Parathyroid adenoma (tissue), 2 donors: Measurements from ENCODE around the gene LRP4.

Source experiments
- H2AFZ ChIP-seq: fragments of 300-600 bp; sonication (generic); one replicate; pipeline ENCODE4 v1.7.0; 2017; ENCODE audit warnings: antibody characterized with exemption, mild to moderate bottlenecking
- H3K27ac ChIP-seq: fragments of 300-600 bp; sonication (generic); one replicate; pipeline ENCODE4 v1.7.0; 2017
- H3K27me3 ChIP-seq: fragments of 300-600 bp; sonication (generic); one replicate; pipeline ENCODE4 v1.7.0; 2017; ENCODE audit warnings: low read length; ENCODE audit not compliant: control insufficient read depth, insufficient read depth
- H3K36me3 ChIP-seq: fragments of 300-600 bp; sonication (generic); one replicate; pipeline ENCODE4 v1.7.0; 2017; ENCODE audit warnings: low read length; ENCODE audit not compliant: control insufficient read depth, insufficient read depth
- H3K4me1 ChIP-seq: fragments of 300-600 bp; sonication (generic); one replicate; pipeline ENCODE4 v1.7.0; 2017; ENCODE audit warnings: control low read depth
- H3K4me2 ChIP-seq: fragments of 300-600 bp; sonication (generic); one replicate; pipeline ENCODE4 v1.7.0; 2017; ENCODE audit warnings: low read length
- H3K4me3 ChIP-seq: fragments of 300-600 bp; sonication (generic); one replicate; pipeline ENCODE4 v1.7.0; 2017; ENCODE audit warnings: low read depth, low read length
- H3K79me2 ChIP-seq: fragments of 300-600 bp; sonication (generic); one replicate; pipeline ENCODE4 v1.7.0; 2017; ENCODE audit warnings: control low read depth
- H3K9ac ChIP-seq: fragments of 300-600 bp; sonication (generic); one replicate; pipeline ENCODE4 v1.7.0; 2017; ENCODE audit warnings: mild to moderate bottlenecking
- H3K9me3 ChIP-seq: fragments of 300-600 bp; sonication (generic); one replicate; pipeline ENCODE4 v1.7.0; 2017; ENCODE audit warnings: low read length; ENCODE audit not compliant: control insufficient read depth
- TF ChIP-seq, protein P1 (sequence below): fragments of 300-600 bp; sonication (generic); IDR thresholded peaks from one replicate; pipeline ENCODE4 v1.7.0; 2017; ENCODE audit warnings: antibody characterized with exemption, mild to moderate bottlenecking
- donor health status: primary hyperparathyroidism.

Gene LRP4

DNA sequence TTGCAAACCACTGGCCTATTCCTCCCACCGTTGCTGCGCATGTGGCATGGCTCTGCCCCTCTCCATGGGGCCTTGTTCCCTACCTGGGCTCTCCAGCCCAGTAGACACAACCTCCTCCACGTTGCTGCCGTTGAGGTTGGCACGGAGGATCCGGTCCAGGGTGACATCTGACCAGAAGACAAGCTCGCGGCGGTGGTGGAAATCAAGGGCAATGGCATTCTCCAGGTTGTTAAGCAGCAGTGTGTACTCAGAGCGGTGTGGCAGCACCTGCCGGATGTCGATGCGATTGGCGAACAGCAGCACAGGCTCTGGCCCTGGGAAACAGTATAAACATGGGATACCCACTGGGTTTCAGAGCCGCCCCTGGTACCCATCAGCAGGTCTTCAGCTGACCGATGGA is 23.8 kb downstream of the LRP4 start:
- Histone ChIP-seq H3K27ac (no peak overlapping the region), H3K4me1 (no peaks in the 10 kb centered on the region), H3K9me3 (no peaks in the 10 kb centered on the region), H3K27me3 (no peaks in the 10 kb centered on the region), H3K36me3 (no peaks in the 10 kb centered on the region), H3K4me3 (no peak overlapping the region), H3K79me2 (no peaks in the 10 kb centered on the region), H3K4me2 (no peak overlapping the region), H3K9ac (no peak overlapping the region), H2AFZ (no peak overlapping the region)
- TF ChIP-seq, protein P1, sequence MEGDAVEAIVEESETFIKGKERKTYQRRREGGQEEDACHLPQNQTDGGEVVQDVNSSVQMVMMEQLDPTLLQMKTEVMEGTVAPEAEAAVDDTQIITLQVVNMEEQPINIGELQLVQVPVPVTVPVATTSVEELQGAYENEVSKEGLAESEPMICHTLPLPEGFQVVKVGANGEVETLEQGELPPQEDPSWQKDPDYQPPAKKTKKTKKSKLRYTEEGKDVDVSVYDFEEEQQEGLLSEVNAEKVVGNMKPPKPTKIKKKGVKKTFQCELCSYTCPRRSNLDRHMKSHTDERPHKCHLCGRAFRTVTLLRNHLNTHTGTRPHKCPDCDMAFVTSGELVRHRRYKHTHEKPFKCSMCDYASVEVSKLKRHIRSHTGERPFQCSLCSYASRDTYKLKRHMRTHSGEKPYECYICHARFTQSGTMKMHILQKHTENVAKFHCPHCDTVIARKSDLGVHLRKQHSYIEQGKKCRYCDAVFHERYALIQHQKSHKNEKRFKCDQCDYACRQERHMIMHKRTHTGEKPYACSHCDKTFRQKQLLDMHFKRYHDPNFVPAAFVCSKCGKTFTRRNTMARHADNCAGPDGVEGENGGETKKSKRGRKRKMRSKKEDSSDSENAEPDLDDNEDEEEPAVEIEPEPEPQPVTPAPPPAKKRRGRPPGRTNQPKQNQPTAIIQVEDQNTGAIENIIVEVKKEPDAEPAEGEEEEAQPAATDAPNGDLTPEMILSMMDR: no peak

- no peaks in the 10 kb centered on the region for H3K36me3 ChIP-seq
- no peak overlapping the region for H3K4me3 ChIP-seq
- H3K4me2 ChIP-seq: no peak overlapping the region
- H2AFZ ChIP-seq: no peak overlapping the region
- no peaks in the 10 kb centered on the region for H3K4me1 ChIP-seq
- no peaks in the 10 kb centered on the region for H3K9me3 ChIP-seq
- no peaks in the 10 kb centered on the region for H3K27me3 ChIP-seq
- TF ChIP-seq, protein P1: no peak
- H3K79me2 ChIP-seq: no peaks in the 10 kb centered on the region
- H3K9ac ChIP-seq: no peak overlapping the region
- no peak overlapping the region for H3K27ac ChIP-seq
Measured at GRCh38 chr11:46892838-46893237, 25.5 kb downstream of the LRP4 start.

GRCh38 chr11:46892109-46892508 is 26.2 kb downstream of the LRP4 start:
- Histone ChIP-seq H3K4me2 (no peak overlapping the region), H3K79me2 (no peaks in the 10 kb centered on the region), H2AFZ (no peak overlapping the region), H3K4me3 (no peak overlapping the region), H3K4me1 (no peaks in the 10 kb centered on the region), H3K9ac (no peak overlapping the region), H3K27ac (no peak overlapping the region), H3K27me3 (no peaks in the 10 kb centered on the region), H3K9me3 (no peaks in the 10 kb centered on the region), H3K36me3 (no peaks in the 10 kb centered on the region)
- TF ChIP-seq, protein P1: no peak

- Histone ChIP-seq H3K79me2 (no peaks in the 10 kb centered on the region), H3K4me2 (no peak overlapping the region), H2AFZ (no peak overlapping the region), H3K27ac (no peak overlapping the region), H3K4me1 (no peaks in the 10 kb centered on the region), H3K9ac (no peak overlapping the region), H3K27me3 (no peaks in the 10 kb centered on the region), H3K9me3 (no peaks in the 10 kb centered on the region), H3K36me3 (no peaks in the 10 kb centered on the region), H3K4me3 (no peak overlapping the region)
- TF ChIP-seq, protein P1: no peak
Measured at GRCh38 chr11:46890665-46891064, 27.7 kb downstream of the LRP4 start.

- H3K9me3 ChIP-seq: no peaks in the 10 kb centered on the region
- no peaks in the 10 kb centered on the region for H3K27me3 ChIP-seq
- TF ChIP-seq, protein P1: peak; percentile 87
- no peaks in the 10 kb centered on the region for H3K79me2 ChIP-seq
- H3K36me3 ChIP-seq: no peaks in the 10 kb centered on the region
- H2AFZ ChIP-seq: no peak overlapping the region
- H3K4me1 ChIP-seq: no peaks in the 10 kb centered on the region
- H3K4me3 ChIP-seq: no peak overlapping the region
- H3K9ac ChIP-seq: no peak overlapping the region
- H3K27ac ChIP-seq: no peak overlapping the region
- H3K4me2 ChIP-seq: no peak overlapping the region
Measured at GRCh38 chr11:46889689-46890475, 28.5 kb downstream of the LRP4 start.
